ENCODE measurements around the gene AGAP5. TPM values are rescaled to one million over a fixed set of nuclear protein-coding genes. Genes with fewer than 3 reads are reported as not detected.

The AGAP5 gene
- 2.7 and 2.8 TPM in 2 replicates for total RNA-seq

DNA sequence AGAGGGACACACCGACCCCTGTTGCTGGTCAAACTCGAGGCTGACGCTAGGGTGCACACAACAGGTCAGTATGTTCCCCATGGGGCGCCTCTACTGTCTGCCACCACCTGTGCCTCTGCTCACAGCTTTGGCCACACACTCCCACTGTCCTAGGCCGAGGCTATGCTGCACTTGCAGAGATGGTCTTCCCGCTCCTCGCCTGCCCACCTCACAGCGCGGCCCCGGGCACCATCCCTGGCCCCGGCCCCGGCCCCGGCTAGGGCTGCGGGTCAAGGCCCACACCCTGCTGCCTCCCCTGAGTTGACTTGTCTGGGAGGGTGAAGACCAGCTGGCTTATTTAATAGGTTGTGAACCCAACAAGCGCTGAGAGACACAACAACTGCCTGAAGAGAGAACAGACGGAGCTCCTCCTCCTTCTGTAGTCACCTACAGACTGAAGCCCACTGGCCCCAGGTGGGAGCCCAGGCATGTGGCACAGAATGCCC lies at the start of gene AGAP5:
TSS of gene AGAP5 (minus strand) at position 435 of the 485 bp plus-strand sequence. CDS start at position 81, 354 bp downstream.

DNA sequence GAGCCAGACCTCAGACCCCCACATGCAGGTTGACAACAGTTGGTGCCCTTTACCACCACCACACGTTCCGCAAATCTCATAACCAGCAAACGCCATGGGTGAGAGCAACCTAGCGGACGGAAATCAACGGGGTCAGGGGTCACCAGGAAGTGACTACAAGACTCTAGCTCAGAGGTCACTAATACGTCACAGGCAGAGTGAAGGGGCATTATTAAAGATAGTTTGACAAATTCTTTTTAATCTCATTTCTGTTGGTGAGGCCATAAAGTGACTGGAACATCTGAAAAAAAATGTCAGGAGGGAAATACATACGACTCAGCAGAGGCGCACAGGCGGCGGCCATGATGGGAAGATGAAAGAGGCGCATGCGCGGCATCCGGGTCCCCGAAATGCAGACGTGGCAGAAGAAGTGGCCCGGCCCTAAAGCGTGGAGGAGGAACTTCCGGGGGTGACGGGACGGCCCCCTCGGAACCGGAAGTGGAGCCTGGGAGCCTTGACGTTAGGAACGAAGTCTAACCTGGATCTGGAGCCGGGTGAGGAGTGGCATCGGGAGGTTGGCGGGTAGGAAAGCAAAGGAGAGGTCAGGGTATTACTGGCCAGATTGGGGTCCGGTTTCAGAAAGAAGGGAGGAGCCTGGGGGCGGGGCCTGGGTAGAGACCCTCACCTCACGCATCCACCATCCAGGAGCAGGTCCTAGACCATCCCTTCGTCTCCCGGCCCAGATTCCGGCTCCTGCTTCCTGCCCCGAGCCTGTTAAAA lies 46.2 kb upstream of the AGAP5 start, which contains the start of gene SEC24C:
TSS of gene SEC24C (plus strand) at position 468 of the 759 bp plus-strand sequence. CDS start 2,461 bp downstream, outside the sequence.

DNA sequence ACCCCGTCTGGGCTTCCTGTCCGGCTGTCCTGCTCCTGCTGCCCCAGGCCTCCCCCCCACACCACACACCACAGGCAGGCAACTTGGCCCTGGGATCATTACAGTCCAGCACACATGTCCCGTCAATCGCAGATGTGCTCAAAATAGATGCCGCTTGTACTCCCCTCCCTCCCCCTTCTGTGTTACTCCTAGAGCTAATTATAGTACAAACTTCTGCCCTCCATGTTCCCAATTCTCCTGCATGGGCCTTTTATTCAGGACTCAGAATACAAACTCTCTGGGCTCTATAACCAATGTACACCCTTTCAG lies 42.0 kb downstream of the AGAP5 start, which contains the start of gene SYNPO2L:
TSS of gene SYNPO2L (minus strand) at position 40 of the 309 bp plus-strand sequence. CDS start 107 bp downstream, outside the sequence.

DNA sequence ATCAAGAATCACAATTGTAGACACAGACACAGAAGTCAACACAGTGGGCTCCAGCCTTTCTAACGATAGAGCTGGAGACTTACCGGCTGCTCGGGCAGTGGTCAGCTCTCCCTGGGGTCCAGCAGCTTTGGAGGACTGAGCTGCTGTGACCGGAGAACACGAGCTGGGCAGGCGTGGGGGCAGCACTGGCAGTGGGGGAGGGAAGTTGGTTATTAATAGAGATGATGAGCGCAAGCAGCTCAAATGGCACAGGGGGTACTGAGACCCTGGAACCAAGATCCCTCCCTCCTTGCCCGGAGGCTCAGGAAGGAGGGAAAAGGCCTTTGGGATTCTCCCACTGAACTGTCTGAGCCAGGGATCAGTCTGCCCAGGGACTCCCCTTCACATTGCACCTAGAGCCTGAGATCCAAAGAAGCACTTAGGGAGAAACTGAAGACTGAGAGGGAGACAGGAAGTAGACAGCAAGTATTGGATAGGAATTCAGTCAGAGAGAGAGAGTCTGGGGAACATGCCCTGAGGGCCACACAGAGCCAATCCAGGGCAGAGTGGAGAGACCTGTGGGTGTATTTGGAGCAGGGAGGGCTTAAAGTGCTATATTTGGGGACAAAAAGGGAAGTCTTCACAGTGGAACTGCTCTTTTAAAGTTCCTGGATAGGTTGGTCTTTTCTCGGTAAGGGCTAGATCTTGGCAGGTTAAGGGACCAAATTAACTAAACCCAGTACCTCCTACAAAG lies 56.4 kb downstream of the AGAP5 start, which contains the start of gene MYOZ1:
TSS of gene MYOZ1 (minus strand) at position 147 of the 733 bp plus-strand sequence. CDS start 1,457 bp downstream, outside the sequence.

Other genes with a start within 250 kb of the AGAP5 start
- gene PPP3CB, start 202.1 kb downstream of the AGAP5 start, total RNA-seq, result 22.8 and 27.6 TPM in 2 replicates
- 4.4 and 7.8 TPM in 2 replicates for gene USP54, start 106.8 kb downstream of the AGAP5 start, total RNA-seq
- under 0.01 and 0.43 TPM in 2 replicates for gene MYOZ1, start 56.6 kb downstream of the AGAP5 start, total RNA-seq
- not detected in 2 replicates for gene SYNPO2L, start 42.1 kb downstream of the AGAP5 start, total RNA-seq
- gene SEC24C, start 46.3 kb upstream of the AGAP5 start, total RNA-seq, result 51.4 and 52.0 TPM in 2 replicates
- gene CHCHD1, start 83.9 kb upstream of the AGAP5 start, total RNA-seq, result 23.6 and 25.4 TPM in 2 replicates
- 38.6 and 57.0 TPM in 2 replicates for gene ZSWIM8, start 87.5 kb upstream of the AGAP5 start, total RNA-seq
- gene NDST2, start 113.5 kb upstream of the AGAP5 start, total RNA-seq, result 7.7 and 8.2 TPM in 2 replicates
- gene CAMK2G, start 176.4 kb upstream of the AGAP5 start, total RNA-seq, result 18.0 and 23.8 TPM in 2 replicates
- 16.7 and 63.4 TPM in 2 replicates for gene PLAU, start 213.0 kb upstream of the AGAP5 start, total RNA-seq

Measured in bronchial smooth muscle cell (primary cell).